Bronchial epithelial cell (primary cell): Measurements from ENCODE around the gene GPRC5A. TPM values are rescaled to one million over a fixed set of nuclear protein-coding genes. Genes with fewer than 3 reads are reported as not detected.

Experiments
- DNase-seq: peaks from one replicate; pipeline ENCODE4 v3.0.0-alpha.2; 2010; ENCODE audit warnings: low read depth
- FAIRE-seq: peaks from 2 replicates; lab custom pipeline; 2011; peaks lifted over from hg19 to GRCh38; lab: Jason Lieb, UNC
- H3K27me3 ChIP-seq: 2 replicates; pipeline ENCODE4 v1.5.1; 2011; ENCODE audit warnings: low read length; ENCODE audit not compliant: control insufficient read depth, insufficient read depth
- H3K36me3 ChIP-seq: 2 replicates; pipeline ENCODE4 v1.5.1; 2011; ENCODE audit warnings: low read length; ENCODE audit not compliant: control insufficient read depth, insufficient read depth
- H3K4me3 ChIP-seq: 2 replicates; pipeline ENCODE4 v1.5.1; 2011; ENCODE audit warnings: mild to moderate bottlenecking, low read depth, low read length, control low read depth
- CTCF ChIP-seq: IDR thresholded peaks from 2 replicates; pipeline ENCODE4 v1.5.1; 2011; ENCODE audit warnings: mild to moderate bottlenecking, moderate library complexity, low read length, control low read depth, inconsistent platforms; ENCODE audit not compliant: insufficient read depth, severe bottlenecking
- total RNA-seq: library from RNA; depleted of rRNA; stranded (reverse); fragments of >200 nt; gene quantifications from 2 replicates; pipeline ENCODE4 v1.2.1, GENCODE V29; 2014

GPRC5A gene
- total RNA-seq, 1 donor from 2014 or later = 16.1 TPM

DNA sequence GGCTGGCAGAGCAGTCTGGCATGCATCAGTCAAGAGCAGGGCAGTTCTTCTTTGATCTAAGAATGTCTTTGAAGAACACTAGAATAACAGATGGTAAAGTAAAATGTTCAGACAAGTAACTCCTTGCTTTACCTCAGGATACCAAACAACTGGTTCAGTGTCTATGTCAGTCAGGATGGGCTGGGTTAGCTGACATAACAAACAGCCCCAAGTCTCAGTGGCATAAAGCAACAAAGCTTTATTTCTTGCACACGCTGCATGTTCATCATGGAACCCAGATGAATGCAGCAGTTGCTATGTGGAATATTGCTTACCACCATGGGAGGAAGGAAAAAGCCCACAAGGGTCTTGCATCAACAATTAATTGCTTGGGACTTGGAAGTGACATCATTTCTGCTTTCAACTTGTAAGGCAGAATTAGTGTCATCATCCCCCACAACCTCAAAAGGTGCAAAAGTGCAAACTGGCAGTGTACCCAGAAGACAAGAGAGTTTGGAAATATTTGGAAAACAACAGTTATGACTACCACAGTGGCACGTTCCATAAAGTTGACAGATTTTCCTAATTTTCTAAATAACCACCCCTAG is 39.4 kb downstream of the GPRC5A start:
- Histone ChIP-seq H3K4me3 (no peak overlapping the region), H3K27me3 (no peaks in the 10 kb centered on the region), H3K36me3 (peaks cover 4% of the 10 kb centered on the region)
- DNase-seq (no peak), FAIRE-seq (no peak)
- no peak for TF ChIP-seq CTCF

DNA sequence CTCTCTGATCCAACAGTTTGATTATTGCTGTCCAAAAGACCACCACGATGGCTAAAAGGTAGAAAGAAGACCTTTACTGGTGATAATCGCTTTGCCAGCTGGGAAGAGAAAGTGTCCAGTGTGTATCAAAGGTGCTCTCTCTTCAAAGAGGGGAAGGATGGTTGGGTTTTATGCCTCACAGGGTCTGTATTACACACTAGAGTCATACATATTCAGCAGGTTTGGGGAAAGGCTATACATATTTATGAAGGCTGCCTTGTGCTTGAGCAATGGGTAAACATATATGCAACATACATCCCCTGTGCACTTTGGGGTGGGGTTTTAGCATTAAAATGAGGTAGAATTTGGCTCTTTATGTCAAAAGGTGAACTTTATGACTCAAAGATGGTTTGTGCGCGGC is 42.4 kb downstream of the GPRC5A start:
- no peak for TF ChIP-seq CTCF
- no peaks in the 10 kb centered on the region for H3K27me3 ChIP-seq
- DNase-seq (no peak), FAIRE-seq (no peak)
- H3K36me3 ChIP-seq = peaks cover 7% of the 10 kb centered on the region
- no peak overlapping the region for H3K4me3 ChIP-seq

DNA sequence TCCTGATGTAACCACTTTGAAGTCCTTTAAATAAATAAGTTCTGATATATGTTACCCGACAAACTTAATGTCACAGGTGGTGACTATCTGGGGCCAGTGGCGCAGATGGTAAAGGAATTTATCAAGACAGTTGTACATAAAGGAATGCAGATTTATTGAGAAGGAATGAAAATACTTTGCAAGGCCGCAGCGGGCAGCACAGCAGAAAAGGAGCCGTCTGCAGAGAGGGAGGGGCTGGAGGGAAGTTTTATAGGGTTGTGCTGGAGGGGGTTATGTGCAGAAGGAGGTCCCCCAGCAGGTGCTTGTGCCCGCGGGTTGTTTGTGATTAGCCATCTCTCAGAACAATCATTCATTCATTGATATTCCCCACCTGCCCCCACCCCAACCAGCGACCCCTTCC is 43.2 kb downstream of the GPRC5A start:
- peaks cover 7% of the 10 kb centered on the region for H3K36me3 ChIP-seq
- no peak overlapping the region for H3K4me3 ChIP-seq
- FAIRE-seq = no peak
- no peaks in the 10 kb centered on the region for H3K27me3 ChIP-seq
- TF ChIP-seq CTCF = no peak
- no peak for DNase-seq

DNA sequence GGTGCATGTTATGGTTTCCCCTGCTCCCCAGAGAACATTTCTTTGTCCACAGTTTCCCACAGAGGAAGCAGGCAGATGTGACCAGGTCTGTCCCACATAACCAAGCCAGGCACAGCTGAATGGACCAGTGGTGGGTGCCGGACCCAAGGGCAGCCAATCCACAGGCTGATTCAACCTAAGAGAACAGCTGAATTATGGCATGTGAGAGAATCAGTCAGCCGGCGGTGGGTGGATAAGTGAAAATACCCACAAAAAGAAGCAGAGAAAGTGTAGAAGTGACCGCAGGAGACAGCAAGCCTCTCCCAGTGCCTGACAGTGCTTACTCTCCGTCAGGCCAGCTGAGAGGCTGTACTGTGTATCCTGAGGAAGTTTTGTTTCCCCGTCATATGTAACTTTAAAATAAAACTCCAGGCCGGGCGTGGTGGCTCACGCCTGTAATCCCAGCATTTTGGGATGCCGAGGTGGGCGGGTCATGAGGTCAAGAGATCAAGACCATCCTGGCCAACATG is 45.7 kb downstream of the GPRC5A start:
- no peak overlapping the region for H3K4me3 ChIP-seq
- no peak for FAIRE-seq
- no peak for DNase-seq
- peaks cover 3% of the 10 kb centered on the region for H3K36me3 ChIP-seq
- no peak for TF ChIP-seq CTCF
- no peaks in the 10 kb centered on the region for H3K27me3 ChIP-seq

- FAIRE-seq (no peak), DNase-seq (no peak)
- Histone ChIP-seq H3K36me3 (peaks cover 3% of the 10 kb centered on the region), H3K27me3 (no peaks in the 10 kb centered on the region), H3K4me3 (no peak overlapping the region)
- TF ChIP-seq CTCF = no peak
These were observed 47.2 kb downstream of the GPRC5A start for GRCh38 chr12:12938541-12938940.

DNA sequence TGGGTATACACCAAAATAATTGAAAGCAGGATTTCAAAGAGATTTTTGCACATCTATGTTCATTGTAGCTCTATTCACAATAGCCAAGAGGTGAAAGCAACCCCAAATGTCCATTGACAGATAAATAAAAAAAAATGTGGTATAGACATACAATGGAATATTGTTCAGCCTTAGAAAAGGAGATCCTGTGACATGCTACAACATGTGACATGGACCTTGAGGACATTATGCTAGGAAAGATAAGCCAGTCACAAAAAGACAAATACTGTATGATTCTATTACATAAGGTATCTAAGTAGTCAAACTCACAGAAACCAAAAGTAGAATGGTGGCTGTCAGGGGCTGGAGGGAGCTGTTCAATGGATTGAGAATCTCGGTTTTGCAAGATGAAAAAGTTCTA is 48.5 kb downstream of the GPRC5A start:
- no peak overlapping the region for H3K4me3 ChIP-seq
- no peaks in the 10 kb centered on the region for H3K27me3 ChIP-seq
- DNase-seq = no peak
- no peak for TF ChIP-seq CTCF
- H3K36me3 ChIP-seq = peaks cover 3% of the 10 kb centered on the region
- no peak for FAIRE-seq
